ENCODE results near the gene TOM1L2.

TOM1L2 gene

GRCh38 chr17:17804007-17804406 is 168.2 kb downstream of the TOM1L2 start:
- no peak for DNase-seq (ENCODE audit: low spot score)

GRCh38 chr17:17801800-17802481 is 170.3 kb downstream of the TOM1L2 start:
- DNase-seq (ENCODE audit: low spot score), result no peak

GRCh38 chr17:17800504-17801021 is 171.6 kb downstream of the TOM1L2 start:
- no peak for DNase-seq (ENCODE audit: low spot score)

DNA sequence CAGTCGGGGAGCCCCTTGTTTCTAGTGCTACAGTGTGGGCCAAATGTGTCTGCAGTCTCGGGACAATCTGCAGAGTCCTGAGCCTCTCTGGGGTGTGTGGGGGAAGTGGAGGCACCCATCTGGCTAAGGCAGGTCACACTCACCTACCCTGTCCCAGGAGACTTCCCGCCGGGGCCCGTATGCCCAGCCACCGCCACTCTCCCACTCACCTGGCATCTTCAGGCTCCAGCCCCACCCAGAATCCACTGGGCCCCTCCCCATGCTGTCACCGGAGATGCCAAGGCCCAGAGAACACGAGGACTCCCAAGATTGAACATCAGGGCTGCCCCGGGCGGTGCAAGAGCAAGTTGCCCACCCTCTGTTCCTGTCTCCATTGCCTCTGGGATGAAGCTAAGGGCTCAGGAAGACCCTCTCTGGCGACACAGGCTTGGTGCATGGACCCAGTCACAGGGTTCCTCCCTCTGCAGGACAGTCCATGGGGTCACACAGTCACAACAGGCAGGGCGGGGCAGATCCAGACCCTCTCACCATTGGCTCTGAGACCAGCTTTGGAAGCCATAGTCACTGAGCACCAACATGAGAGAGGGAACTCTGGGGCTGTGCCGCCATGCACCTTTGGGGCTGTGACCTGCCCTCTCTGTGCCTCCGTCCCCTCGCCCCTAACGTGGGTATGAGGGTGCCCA is 173.5 kb downstream of the TOM1L2 start:
- no peak for DNase-seq (ENCODE audit: low spot score)

DNA sequence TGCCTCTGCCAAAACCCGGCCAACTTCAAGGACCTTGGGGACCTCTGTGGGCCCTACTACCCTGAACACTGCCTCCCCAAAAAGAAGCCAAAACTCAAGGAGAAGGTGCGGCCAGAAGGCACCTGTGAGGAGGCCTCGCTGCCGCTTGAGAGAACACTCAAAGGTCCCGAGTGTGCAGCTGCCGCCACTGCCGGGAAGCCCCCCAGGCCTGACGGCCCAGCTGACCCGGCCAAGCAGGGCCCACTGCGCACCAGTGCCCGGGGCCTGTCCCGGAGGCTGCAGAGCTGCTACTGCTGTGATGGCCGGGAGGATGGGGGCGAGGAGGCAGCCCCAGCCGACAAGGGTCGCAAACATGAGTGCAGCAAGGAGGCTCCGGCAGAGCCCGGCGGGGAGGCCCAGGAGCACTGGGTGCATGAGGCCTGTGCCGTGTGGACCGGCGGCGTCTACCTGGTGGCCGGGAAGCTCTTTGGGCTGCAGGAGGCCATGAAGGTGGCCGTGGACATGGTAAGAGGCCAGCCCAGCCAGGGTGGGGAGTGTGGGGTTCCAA is 174.1 kb downstream of the TOM1L2 start:
- DNase-seq (ENCODE audit: low spot score), result no peak

- DNase-seq (ENCODE audit: low spot score), result no peak
These were observed 174.9 kb downstream of the TOM1L2 start for GRCh38 chr17:17797119-17797809.

DNA sequence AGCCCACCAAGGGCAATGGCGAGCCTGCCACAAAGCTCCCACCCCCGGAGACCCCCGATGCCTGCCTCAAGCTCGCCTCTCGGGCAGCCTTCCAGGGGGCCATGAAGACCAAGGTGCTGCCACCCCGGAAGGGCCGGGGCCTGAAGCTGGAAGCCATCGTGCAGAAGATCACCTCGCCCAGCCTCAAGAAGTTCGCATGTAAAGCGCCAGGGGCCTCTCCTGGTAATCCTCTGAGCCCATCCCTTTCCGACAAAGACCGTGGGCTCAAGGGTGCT is 175.5 kb downstream of the TOM1L2 start:
- DNase-seq (ENCODE audit: low spot score), result no peak

DNA sequence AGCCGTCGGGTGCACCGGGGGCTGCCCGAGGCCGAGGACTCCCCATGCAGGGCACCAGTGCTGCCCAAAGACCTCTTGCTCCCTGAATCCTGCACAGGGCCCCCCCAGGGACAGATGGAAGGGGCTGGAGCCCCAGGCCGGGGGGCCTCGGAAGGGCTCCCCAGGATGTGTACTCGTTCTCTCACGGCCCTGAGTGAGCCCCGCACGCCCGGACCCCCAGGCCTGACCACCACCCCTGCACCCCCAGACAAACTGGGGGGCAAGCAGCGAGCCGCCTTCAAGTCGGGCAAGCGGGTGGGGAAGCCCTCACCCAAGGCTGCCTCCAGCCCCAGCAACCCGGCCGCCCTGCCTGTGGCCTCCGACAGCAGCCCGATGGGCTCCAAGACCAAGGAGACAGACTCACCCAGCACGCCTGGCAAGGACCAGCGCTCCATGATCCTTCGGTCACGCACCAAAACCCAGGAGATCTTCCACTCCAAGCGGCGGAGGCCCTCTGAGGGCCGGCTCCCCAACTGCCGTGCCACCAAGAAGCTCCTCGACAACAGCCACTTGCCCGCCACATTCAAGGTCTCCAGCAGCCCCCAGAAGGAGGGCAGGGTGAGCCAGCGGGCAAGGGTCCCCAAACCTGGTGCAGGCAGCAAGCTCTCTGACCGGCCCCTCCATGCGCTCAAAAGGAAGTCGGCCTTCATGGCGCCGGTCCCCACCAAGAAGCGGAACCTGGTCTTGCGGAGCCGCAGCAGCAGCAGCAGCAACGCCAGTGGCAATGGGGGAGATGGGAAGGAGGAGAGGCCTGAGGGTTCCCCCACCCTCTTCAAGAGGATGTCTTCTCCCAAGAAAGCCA is 176.0 kb downstream of the TOM1L2 start:
- no peak for DNase-seq (ENCODE audit: low spot score)

DNA sequence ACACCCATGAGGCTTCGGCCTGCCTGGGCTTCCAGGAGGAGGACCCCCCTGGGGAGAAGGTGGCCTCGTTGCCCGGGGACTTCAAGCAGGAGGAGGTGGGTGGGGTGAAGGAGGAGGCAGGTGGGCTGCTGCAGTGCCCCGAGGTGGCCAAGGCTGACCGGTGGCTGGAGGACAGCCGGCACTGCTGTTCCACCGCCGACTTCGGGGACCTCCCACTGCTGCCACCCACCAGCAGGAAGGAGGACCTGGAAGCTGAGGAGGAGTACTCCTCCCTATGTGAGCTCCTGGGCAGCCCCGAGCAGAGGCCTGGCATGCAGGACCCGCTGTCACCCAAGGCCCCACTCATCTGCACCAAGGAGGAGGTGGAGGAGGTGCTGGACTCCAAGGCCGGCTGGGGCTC is 176.9 kb downstream of the TOM1L2 start:
- no peak for DNase-seq (ENCODE audit: low spot score)

GRCh38 chr17:17794382-17794781 is 177.8 kb downstream of the TOM1L2 start:
- no peak for DNase-seq (ENCODE audit: low spot score)

Measured in CD4-positive, alpha-beta T cell treated with Interleukin-6 at 100 ng/mL for 8 hours (primary cell).